GM23248 (cell line): ENCODE data around the gene CAPN11.

ENCODE experiments used
- EZH2 ChIP-seq: fragments of 200-600 bp; sonication (generic); IDR thresholded peaks from 2 replicates; pipeline ENCODE4 v1.6.1; 2018; ENCODE audit warnings: antibody characterized with exemption, mild to moderate bottlenecking; ENCODE audit not compliant: insufficient read depth, poor library complexity, severe bottlenecking
- EZH2phosphoT487 ChIP-seq: fragments of 200-600 bp; sonication (generic); IDR thresholded peaks from 2 replicates; pipeline ENCODE4 v1.6.1; 2018; ENCODE audit warnings: antibody characterized with exemption, moderate library complexity, mild to moderate bottlenecking, low read depth; ENCODE audit not compliant: insufficient read depth

DNA sequence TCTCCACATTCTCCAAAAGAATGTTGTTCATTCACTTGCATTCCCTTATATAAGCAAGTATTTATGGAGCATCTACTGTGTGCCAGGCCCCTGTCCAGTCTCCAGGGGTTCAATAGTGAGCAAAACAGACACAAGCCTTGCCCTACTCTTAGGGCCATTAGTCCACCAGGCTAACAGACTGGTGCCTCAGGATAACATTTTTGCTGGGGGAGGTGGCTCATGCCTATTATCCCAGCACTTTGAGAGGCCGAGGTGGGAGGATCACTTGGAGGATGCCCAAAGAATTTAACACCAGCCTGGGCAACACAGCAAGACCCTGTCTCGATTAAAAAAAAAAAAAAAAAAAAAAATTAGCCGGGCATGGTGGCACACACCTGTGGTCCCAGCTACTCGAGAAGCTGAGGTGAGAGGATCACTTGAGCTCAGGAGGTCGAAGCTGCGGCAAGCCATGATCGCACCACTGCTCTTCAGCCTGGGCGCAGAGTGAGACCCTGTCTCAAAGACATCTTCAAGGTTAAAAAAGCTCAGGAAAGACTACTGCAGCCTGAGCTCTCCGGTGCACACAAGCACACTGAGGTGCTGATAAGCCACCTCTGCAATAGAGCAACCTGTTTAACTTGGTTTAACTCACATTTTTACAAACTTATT lies 19.9 kb downstream of the CAPN11 start:
- TF ChIP-seq EZH2 = no peak
- TF ChIP-seq EZH2phosphoT487 = no peak
